ENCODE data around the gene ZBTB20. TPM values are rescaled to one million over a fixed set of nuclear protein-coding genes. Genes with fewer than 3 reads are reported as not detected.

The ZBTB20 gene
- total and polyA plus RNA-seq, 7 donors = 0.40 to 74.9 (median 41.7) TPM

- Histone ChIP-seq H3K27ac (no peak overlapping the region), H3K27me3 (ENCODE audit: insufficient read depth in 3 of 3, low read length in 2 of 3) (no peaks in the 10 kb centered on the region), H3K4me3 (no peak overlapping the region), H3K9me3 (no peaks in the 10 kb centered on the region), H3K4me1 (peaks cover 53% of the 10 kb centered on the region), H3K36me3 (ENCODE audit: insufficient read depth in 1 of 2, low read depth in 1 of 2) (no peaks in the 10 kb centered on the region)
- ATAC-seq = peak in 1 of 4 donors; percentile 16
- no peak for TF ChIP-seq CTCF (IDR thresholded peaks at IDR 0.05)
- 60 to 74% (median 64%) methylated on average over 5 of the region's 5 CpGs for WGBS, 3 donors
- intact Hi-C loops (cut with DNase I) = no loop called here
- DNase-seq = no peak
Measured at GRCh38 chr3:114435386-114436115, 711.5 kb downstream of the ZBTB20 start.

GRCh38 chr3:114432310-114432709, 714.8 kb downstream of the ZBTB20 start:
- intact Hi-C loops (cut with DNase I) = no loop called here
- H3K9me3 ChIP-seq = no peaks in the 10 kb centered on the region
- ATAC-seq (peak in 2 of 4 donors; percentile 57 to 60), DNase-seq (no peak)
- TF ChIP-seq CTCF (IDR thresholded peaks at IDR 0.05) = no peak
- peaks cover 32% of the 10 kb centered on the region for H3K4me1 ChIP-seq
- H3K27ac ChIP-seq = no peak overlapping the region
- no peaks in the 10 kb centered on the region for H3K27me3 ChIP-seq (ENCODE audit: insufficient read depth in 3 of 3, low read length in 2 of 3)
- no peaks in the 10 kb centered on the region for H3K36me3 ChIP-seq (ENCODE audit: insufficient read depth in 1 of 2, low read depth in 1 of 2)
- WGBS, 3 donors = 57 to 74% (median 73%) methylated on average over 2 of the region's 2 CpGs
- H3K4me3 ChIP-seq = no peak overlapping the region

GRCh38 chr3:114428044-114428595, 719.0 kb downstream of the ZBTB20 start:
- DNase-seq = no peak
- H3K9me3 ChIP-seq = no peaks in the 10 kb centered on the region
- no peak for ATAC-seq
- intact Hi-C loops (cut with DNase I) = no loop called here
- H3K4me1 ChIP-seq = peaks cover 9% of the 10 kb centered on the region
- no peaks in the 10 kb centered on the region for H3K36me3 ChIP-seq (ENCODE audit: insufficient read depth in 1 of 2, low read depth in 1 of 2)
- H3K4me3 ChIP-seq = no peak overlapping the region
- WGBS, 3 donors = 87 to 95% (median 89%) methylated on average over 5 of the region's 5 CpGs
- H3K27me3 ChIP-seq (ENCODE audit: insufficient read depth in 3 of 3, low read length in 2 of 3) = no peaks in the 10 kb centered on the region
- no peak for TF ChIP-seq CTCF (IDR thresholded peaks at IDR 0.05)
- H3K27ac ChIP-seq = no peak overlapping the region

- DNase-seq = no peak
- Histone ChIP-seq H3K4me3 (no peak overlapping the region), H3K27me3 (ENCODE audit: insufficient read depth in 3 of 3, low read length in 2 of 3) (no peaks in the 10 kb centered on the region), H3K27ac (no peak overlapping the region), H3K36me3 (ENCODE audit: insufficient read depth in 1 of 2, low read depth in 1 of 2) (no peaks in the 10 kb centered on the region), H3K4me1 (peaks cover 9% of the 10 kb centered on the region), H3K9me3 (no peaks in the 10 kb centered on the region)
- no peak for ATAC-seq
- intact Hi-C loops (cut with DNase I) = no loop called here
- WGBS, 3 donors = 59 to 82% (median 61%) methylated on average over 8 of the region's 8 CpGs
- no peak for TF ChIP-seq CTCF (IDR thresholded peaks at IDR 0.05)
Measured at GRCh38 chr3:114427285-114428043, 719.6 kb downstream of the ZBTB20 start.

All from psoas muscle (tissue), 8 donors.